ENCODE measurements around the gene EWSR1.

EWSR1 gene

GRCh38 chr22:29306835-29307595 lies 38.9 kb downstream of the EWSR1 start:
- DNase-seq: peak; percentile 83

GRCh38 chr22:29307596-29308147 lies 39.6 kb downstream of the EWSR1 start:
- DNase-seq: no peak

- no peak for DNase-seq
These were observed 40.2 kb downstream of the EWSR1 start for GRCh38 chr22:29308148-29308790.

GRCh38 chr22:29308791-29309262 lies 40.8 kb downstream of the EWSR1 start:
- DNase-seq: peak; percentile 22

- DNase-seq: peak; percentile 51
These were observed 41.4 kb downstream of the EWSR1 start for GRCh38 chr22:29309332-29310064.

- DNase-seq: no peak
These were observed 42.2 kb downstream of the EWSR1 start for GRCh38 chr22:29310065-29310862.

- DNase-seq: peak; percentile 90
These were observed 42.8 kb downstream of the EWSR1 start for GRCh38 chr22:29310863-29311339.

- DNase-seq: no peak
These were observed 43.6 kb downstream of the EWSR1 start for GRCh38 chr22:29311464-29312217.

- no peak for DNase-seq
These were observed 44.4 kb downstream of the EWSR1 start for GRCh38 chr22:29312218-29313125.

- no peak for DNase-seq
These were observed 45.1 kb downstream of the EWSR1 start for GRCh38 chr22:29313126-29313575.

GRCh38 chr22:29313576-29314466 lies 45.8 kb downstream of the EWSR1 start:
- DNase-seq: no peak

- DNase-seq: no peak
These were observed 46.6 kb downstream of the EWSR1 start for GRCh38 chr22:29314537-29315285.

- no peak for DNase-seq
These were observed 47.4 kb downstream of the EWSR1 start, which contains the start of gene RASL10A for GRCh38 chr22:29315286-29316140. Gene RASL10A, minus strand, starts transcription at chr22:29315697. Its CDS starts 451 bp downstream, at chr22:29315246.

- no peak for DNase-seq
These were observed 48.2 kb downstream of the EWSR1 start for GRCh38 chr22:29316141-29316828.

GRCh38 chr22:29317827-29318454 lies 49.9 kb downstream of the EWSR1 start:
- no peak for DNase-seq

GRCh38 chr22:29319072-29319471 lies 51.0 kb downstream of the EWSR1 start:
- DNase-seq: no peak
